GM12878 (cell line): ENCODE results near the gene COASY.

Experiments used
- CHD2 ChIP-seq: IDR thresholded peaks from 2 replicates; pipeline ENCODE4 v1.6.1; 2011; ENCODE audit warnings: low read depth, low read length, improper control_type of control experiment, borderline replicate concordance
- CREM ChIP-seq: IDR thresholded peaks from 2 replicates; pipeline ENCODE4 v1.6.1; 2014; ENCODE audit warnings: antibody characterized with exemption, low read depth
- CTCF ChIP-seq, 3 experiments: IDR thresholded peaks in 2 of 3; conservative IDR thresholded peaks in 1 of 3; 2 replicates each; pipeline ENCODE4 v1.5.1; 2011; ENCODE audit warnings: low read depth in 3 of 3, low read length in 3 of 3, mild to moderate bottlenecking in 3 of 3, control low read depth in 2 of 3, moderate library complexity in 2 of 3, inconsistent platforms in 1 of 3, mixed read lengths in 1 of 3; ENCODE audit not compliant: control insufficient read depth in 2 of 3, insufficient read depth in 1 of 3; ENCODE audit errors: extremely low read depth in 1 of 3
- NFIC ChIP-seq: IDR thresholded peaks from 2 replicates; pipeline ENCODE4 v1.6.1; 2012; ENCODE audit warnings: low read depth, mild to moderate bottlenecking, inconsistent platforms, low read length, moderate library complexity
- NRF1 ChIP-seq: conservative IDR thresholded peaks from 2 replicates; pipeline ENCODE4 v1.6.1; 2011; ENCODE audit warnings: mild to moderate bottlenecking, low read depth, low read length, improper control_type of control experiment
- POLR2A ChIP-seq: IDR thresholded peaks from 2 replicates; pipeline ENCODE4 v1.6.1; 2011; ENCODE audit warnings: low read depth, mild to moderate bottlenecking, low read length
- SPI1 ChIP-seq: IDR thresholded peaks from 2 replicates; pipeline ENCODE4 v1.6.1; 2011; ENCODE audit warnings: low read depth, mild to moderate bottlenecking, low read length, moderate library complexity, borderline replicate concordance; ENCODE audit not compliant: insufficient read depth
- SRF ChIP-seq, 2 experiments: IDR thresholded peaks; 2 replicates each; pipeline ENCODE4 v1.6.1; 2011; ENCODE audit warnings: low read depth in 2 of 2, low read length in 2 of 2, mild to moderate bottlenecking in 1 of 2, moderate library complexity in 1 of 2

GRCh38 chr17:42581744-42582270 is 19.9 kb downstream of the COASY start:
- TF ChIP-seq CREM = no peak
- no peak for TF ChIP-seq CHD2
- no peak for TF ChIP-seq SPI1
- no peak for TF ChIP-seq NFIC
- no peak for TF ChIP-seq POLR2A
- no peak for TF ChIP-seq CTCF (IDR thresholded peaks at IDR 0.05 in 2 of 3, conservative IDR thresholded peaks at IDR 0.05 in 1 of 3; ENCODE audit: control insufficient read depth in 2 of 3, extremely low read depth in 1 of 3, insufficient read depth in 1 of 3, low read depth in 3 of 3, low read length in 3 of 3)
- no peak for TF ChIP-seq NRF1
- no peak for TF ChIP-seq SRF (IDR thresholded peaks at IDR 0.05; ENCODE audit: low read depth in 2 of 2, low read length in 2 of 2)
